ENCODE data around the gene ZNF423.

DNA sequence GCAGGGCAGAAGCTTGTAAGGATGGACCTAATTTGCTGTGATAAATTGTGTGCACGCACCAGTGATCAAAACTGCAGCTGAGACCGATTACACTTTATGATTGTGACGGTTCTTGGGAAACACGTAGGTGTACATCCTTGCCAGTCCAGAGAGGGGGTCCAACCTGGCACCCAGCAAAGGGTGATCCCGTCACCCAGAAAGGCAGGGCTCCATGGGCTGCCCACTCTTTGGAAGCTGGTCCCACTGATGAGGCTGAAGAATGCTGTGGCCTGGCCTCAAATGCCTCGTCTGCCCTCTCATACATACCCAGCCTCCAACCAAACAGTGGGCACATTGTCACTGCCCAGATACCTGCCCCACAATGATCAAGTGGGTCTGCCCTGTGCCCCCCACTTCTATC lies 350.4 kb downstream of the ZNF423 start:
- TF ChIP-seq, protein P1, sequence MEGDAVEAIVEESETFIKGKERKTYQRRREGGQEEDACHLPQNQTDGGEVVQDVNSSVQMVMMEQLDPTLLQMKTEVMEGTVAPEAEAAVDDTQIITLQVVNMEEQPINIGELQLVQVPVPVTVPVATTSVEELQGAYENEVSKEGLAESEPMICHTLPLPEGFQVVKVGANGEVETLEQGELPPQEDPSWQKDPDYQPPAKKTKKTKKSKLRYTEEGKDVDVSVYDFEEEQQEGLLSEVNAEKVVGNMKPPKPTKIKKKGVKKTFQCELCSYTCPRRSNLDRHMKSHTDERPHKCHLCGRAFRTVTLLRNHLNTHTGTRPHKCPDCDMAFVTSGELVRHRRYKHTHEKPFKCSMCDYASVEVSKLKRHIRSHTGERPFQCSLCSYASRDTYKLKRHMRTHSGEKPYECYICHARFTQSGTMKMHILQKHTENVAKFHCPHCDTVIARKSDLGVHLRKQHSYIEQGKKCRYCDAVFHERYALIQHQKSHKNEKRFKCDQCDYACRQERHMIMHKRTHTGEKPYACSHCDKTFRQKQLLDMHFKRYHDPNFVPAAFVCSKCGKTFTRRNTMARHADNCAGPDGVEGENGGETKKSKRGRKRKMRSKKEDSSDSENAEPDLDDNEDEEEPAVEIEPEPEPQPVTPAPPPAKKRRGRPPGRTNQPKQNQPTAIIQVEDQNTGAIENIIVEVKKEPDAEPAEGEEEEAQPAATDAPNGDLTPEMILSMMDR (IDR thresholded peaks at IDR 0.05) = no peak
- no peak for TF ChIP-seq RCOR1 (IDR thresholded peaks at IDR 0.05; ENCODE audit: low read length)
- TF ChIP-seq SMC3 (IDR thresholded peaks at IDR 0.05; ENCODE audit: low read depth, low read length) = no peak
- TF ChIP-seq, protein P2, sequence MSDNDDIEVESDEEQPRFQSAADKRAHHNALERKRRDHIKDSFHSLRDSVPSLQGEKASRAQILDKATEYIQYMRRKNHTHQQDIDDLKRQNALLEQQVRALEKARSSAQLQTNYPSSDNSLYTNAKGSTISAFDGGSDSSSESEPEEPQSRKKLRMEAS (IDR thresholded peaks at IDR 0.05; ENCODE audit: low read depth) = no peak
- TF ChIP-seq GABPA (IDR thresholded peaks at IDR 0.05; ENCODE audit: low read depth) = no peak
- no peak for TF ChIP-seq RXRA (IDR thresholded peaks at IDR 0.05; ENCODE audit: borderline replicate concordance, low read depth)
